Measurements from ENCODE around the gene MAP3K6.

- TF ChIP-seq TOE1 (CRISPR knock-in tag; IDR thresholded peaks at IDR 0.05) (no peak), ZFP1 (CRISPR knock-in tag; IDR thresholded peaks at IDR 0.05) (no peak), CTCF (CRISPR knock-in tag; IDR thresholded peaks at IDR 0.05) (peak; percentile 95), TCF7 (IDR thresholded peaks at IDR 0.05; ENCODE audit: low read depth) (no peak), YY1 (IDR thresholded peaks at IDR 0.05; ENCODE audit: insufficient read depth, insufficient replicate concordance, low read depth, low read length) (peak; percentile 18), ZBTB34 (CRISPR knock-in tag; IDR thresholded peaks at IDR 0.05) (no peak), POLR2A (IDR thresholded peaks at IDR 0.05; ENCODE audit: insufficient read depth in 1 of 2, low read depth in 2 of 2, low read length in 2 of 2) (no peak)
Measured at GRCh38 chr1:27357281-27358037, 9.3 kb downstream of the MAP3K6 start.
